IMR-90 (cell line): ENCODE data around the gene TCF12. TPM values are rescaled to one million over a fixed set of nuclear protein-coding genes. Genes with fewer than 3 reads are reported as not detected.

Experiments
- ATAC-seq: fragments of 200-7000 bp; cut with Tn5 transposase; 2 replicates; pipeline ENCODE4 v1.9.1; 2020; ENCODE audit warnings: low read depth, mild to moderate bottlenecking, moderate library complexity
- BruUV-seq: library from RNA; stranded (reverse); fragments of 400-500 nt; replicated peaks from 2 replicates; lab custom pipeline; 2021; lab: Mats Ljungman, UMichigan
- CTCF ChIA-PET: fragments of 300-600 bp; formaldehyde crosslinking; extraction: SDS; loops from one replicate; lab custom pipeline; 2021; ENCODE audit warnings: antibody characterized with exemption; lab: Yijun Ruan, JAX
- POLR2A ChIA-PET: fragments of 300-600 bp; sonication (Branson Sonifier 250); formaldehyde crosslinking; loops from one replicate; lab custom pipeline; 2022; ENCODE audit warnings: antibody characterized with exemption; ENCODE audit not compliant: unreplicated experiment; lab: Charles Lee
- DNase-seq: peaks from one replicate; pipeline ENCODE4 v3.0.0; 2013
- H2AFZ ChIP-seq: replicated peaks from 2 replicates; pipeline ENCODE3; 2013; ENCODE audit warnings: low read length, mild to moderate bottlenecking; ENCODE audit not compliant: poor library complexity
- H2AK5ac ChIP-seq: 2 replicates; pipeline ENCODE4 v1.6.1; 2013; ENCODE audit warnings: low read depth, low read length, inconsistent platforms
- H2AK9ac ChIP-seq: replicated peaks from 2 replicates; pipeline ENCODE3; 2013; ENCODE audit warnings: mild to moderate bottlenecking, low read depth, low read length, moderate library complexity; ENCODE audit not compliant: poor library complexity
- H2BK120ac ChIP-seq: 2 replicates; pipeline ENCODE4 v1.6.1; 2013; ENCODE audit warnings: low read depth, low read length, inconsistent platforms
- H2BK15ac ChIP-seq: 3 replicates; pipeline ENCODE4 v1.6.1; 2013; ENCODE audit warnings: low read depth, low read length, inconsistent platforms
- H2BK20ac ChIP-seq: 2 replicates; pipeline ENCODE4 v1.6.1; 2013; ENCODE audit warnings: low read depth, mild to moderate bottlenecking, inconsistent platforms, low read length, moderate library complexity
- H2BK5ac ChIP-seq: 2 replicates; pipeline ENCODE4 v1.6.1; 2013; ENCODE audit warnings: mild to moderate bottlenecking, low read depth, low read length, inconsistent platforms; ENCODE audit not compliant: poor library complexity, severe bottlenecking
- H3K14ac ChIP-seq: replicated peaks from 2 replicates; pipeline ENCODE4 v1.6.1; 2013; ENCODE audit warnings: low read depth, low read length, inconsistent platforms
- H3K18ac ChIP-seq: 2 replicates; pipeline ENCODE4 v1.6.1; 2013; ENCODE audit warnings: low read depth, low read length, control low read depth
- H3K23ac ChIP-seq: 2 replicates; pipeline ENCODE4 v1.6.1; 2013; ENCODE audit warnings: low read depth, low read length, inconsistent platforms
- H3K27ac ChIP-seq: 2 replicates; pipeline ENCODE4 v1.5.1; 2013; ENCODE audit warnings: mild to moderate bottlenecking, control low read depth, low read length; ENCODE audit not compliant: insufficient read depth
- H3K27me3 ChIP-seq: 2 replicates; pipeline ENCODE4 v1.6.1; 2013; ENCODE audit warnings: low read length; ENCODE audit not compliant: control insufficient read depth, insufficient read depth
- H3K36me3 ChIP-seq: 2 replicates; pipeline ENCODE4 v1.6.1; 2013; ENCODE audit warnings: low read length, mixed read lengths; ENCODE audit not compliant: control insufficient read depth, insufficient read depth
- H3K4ac ChIP-seq: 2 replicates; pipeline ENCODE4 v1.6.1; 2013; ENCODE audit warnings: low read depth, low read length, inconsistent platforms
- H3K4me1 ChIP-seq: 2 replicates; pipeline ENCODE4 v1.6.1; 2013; ENCODE audit warnings: low read length, mixed read lengths; ENCODE audit not compliant: control insufficient read depth, insufficient read depth
- H3K4me2 ChIP-seq: 2 replicates; pipeline ENCODE4 v1.6.1; 2013; ENCODE audit warnings: low read depth, mild to moderate bottlenecking, control low read depth, low read length, moderate library complexity
- H3K4me3 ChIP-seq: 2 replicates; pipeline ENCODE4 v1.5.1; 2013; ENCODE audit warnings: low read depth, mild to moderate bottlenecking, control low read depth, low read length, moderate library complexity; ENCODE audit not compliant: insufficient read depth
- H3K56ac ChIP-seq: 2 replicates; pipeline ENCODE4 v1.6.1; 2013; ENCODE audit warnings: low read length, inconsistent platforms; ENCODE audit not compliant: insufficient read depth; ENCODE audit errors: extremely low read depth
- H3K79me1 ChIP-seq, 2 experiments: 2 replicates each; pipeline ENCODE4 v1.6.1; 2013; ENCODE audit warnings: low read length in 2 of 2, inconsistent platforms in 1 of 2, low read depth in 1 of 2
- H3K9ac ChIP-seq: 2 replicates; pipeline ENCODE4 v1.6.1; 2013; ENCODE audit warnings: low read depth, low read length, control low read depth
- H3K9me1 ChIP-seq: 2 replicates; pipeline ENCODE4 v1.6.1; 2013; ENCODE audit warnings: low read length, inconsistent platforms; ENCODE audit not compliant: insufficient read depth
- H3K9me3 ChIP-seq: 2 replicates; pipeline ENCODE4 v1.6.1; 2013; ENCODE audit warnings: low read length; ENCODE audit not compliant: control insufficient read depth, insufficient read depth
- H4K20me1 ChIP-seq: 2 replicates; pipeline ENCODE4 v1.6.1; 2013; ENCODE audit warnings: low read length, inconsistent platforms; ENCODE audit not compliant: insufficient read depth
- H4K5ac ChIP-seq: 2 replicates; pipeline ENCODE4 v1.6.1; 2013; ENCODE audit warnings: mild to moderate bottlenecking, low read depth, low read length, control low read depth
- H4K8ac ChIP-seq, 2 experiments: 2 replicates each; pipeline ENCODE4 v1.6.1; 2013; ENCODE audit warnings: low read depth in 2 of 2, low read length in 2 of 2, control low read depth in 1 of 2, inconsistent platforms in 1 of 2
- H4K91ac ChIP-seq: 2 replicates; pipeline ENCODE4 v1.6.1; 2013; ENCODE audit warnings: low read depth, low read length, inconsistent platforms; ENCODE audit not compliant: insufficient read depth
- CEBPB ChIP-seq: IDR thresholded peaks from 2 replicates; pipeline ENCODE4 v1.6.1; 2012; ENCODE audit warnings: low read depth, low read length, improper control_type of control experiment
- FOS ChIP-seq: fragments of 150-350 bp; IDR thresholded peaks from 2 replicates; pipeline ENCODE4 v1.6.1; 2016; ENCODE audit warnings: low read depth, low read length
- MAFK ChIP-seq: IDR thresholded peaks from 2 replicates; pipeline ENCODE4 v1.6.1; 2012; ENCODE audit warnings: low read depth, low read length, improper control_type of control experiment
- MXI1 ChIP-seq: IDR thresholded peaks from 2 replicates; pipeline ENCODE4 v1.6.1; 2012; ENCODE audit warnings: low read depth, mild to moderate bottlenecking, low read length, moderate library complexity, borderline replicate concordance
- NFE2L2 ChIP-seq: fragments of 150-350 bp; IDR thresholded peaks from 2 replicates; pipeline ENCODE4 v1.6.1; 2016; ENCODE audit warnings: low read depth, mild to moderate bottlenecking, low read length
- POLR2A ChIP-seq: IDR thresholded peaks from 2 replicates; pipeline ENCODE4 v1.6.1; 2012; ENCODE audit warnings: mild to moderate bottlenecking, low read depth, low read length
- RAD21 ChIP-seq: IDR thresholded peaks from 2 replicates; pipeline ENCODE4 v1.6.1; 2012; ENCODE audit warnings: low read length, improper control_type of control experiment
- RFX5 ChIP-seq: IDR thresholded peaks from 2 replicates; pipeline ENCODE4 v1.8.0; 2012; ENCODE audit warnings: low read depth, mild to moderate bottlenecking, low read length, moderate library complexity
- SMC3 ChIP-seq: fragments of 150-350 bp; IDR thresholded peaks from 2 replicates; pipeline ENCODE4 v1.6.1; 2016; ENCODE audit warnings: low read depth, mild to moderate bottlenecking, antibody characterized with exemption, low read length, moderate library complexity
- WGBS, 2 experiments: methylation state at CpG; one replicate each; pipeline versions ENCODE4 v1.1.5 to v1.1.7; 2013; ENCODE audit warnings: missing lambda C conversion rate in 2 of 2; ENCODE audit not compliant: insufficient read length in 1 of 2; ENCODE audit errors: extremely low coverage in 2 of 2; 5-methylcytosine and 5-hydroxymethylcytosine counted together
- dilution Hi-C: fragments of 300-500 bp; cut with HindIII; formaldehyde crosslinking; loops from one replicate; pipeline ENCODE4 v1.14.3; 2018; ENCODE audit warnings: low sequenced_read_pairs; ENCODE audit not compliant: unreplicated experiment
- in situ Hi-C: fragments of 300-500 bp; cut with MboI; formaldehyde crosslinking; loops from 3 replicates; pipeline ENCODE4 v1.14.3; 2019; ENCODE audit warnings: low sequenced_read_pairs, inconsistent platforms, mixed read lengths
- intact Hi-C: fragments of 100-400 bp; cut with micrococcal nuclease; formaldehyde crosslinking; loops from 2 replicates; pipeline ENCODE4 v1.10.0; 2022
- polyA plus RNA-seq, 3 experiments: library from polyadenylated mRNA; depleted of rRNA; stranded (reverse); fragments of >200 nt; gene quantifications; 2 replicates each; pipeline ENCODE4 v1.2.3, GENCODE V29; 2012; ENCODE audit warnings: low replicate concordance in 1 of 3
- total RNA-seq: library from RNA; depleted of rRNA; stranded (reverse); fragments of >200 nt; gene quantifications from 2 replicates; pipeline ENCODE4 v1.2.3, GENCODE V29; 2012
- TF ChIP-seq, protein P1 (sequence below): fragments of 150-350 bp; IDR thresholded peaks from 2 replicates; pipeline ENCODE4 v1.6.1; 2016; ENCODE audit warnings: low read depth, mild to moderate bottlenecking, low read length, moderate library complexity, borderline replicate concordance
- TF ChIP-seq, protein P2 (sequence below): fragments of 150-350 bp; IDR thresholded peaks from 2 replicates; pipeline ENCODE4 v1.6.1; 2017; ENCODE audit warnings: mild to moderate bottlenecking, antibody characterized with exemption, low read length, low read depth
- TF ChIP-seq, protein P3 (sequence below): conservative IDR thresholded peaks from 2 replicates; pipeline ENCODE4 v1.5.1; 2012; ENCODE audit warnings: mild to moderate bottlenecking, low read depth, low read length, improper control_type of control experiment

The TCF12 gene
- total and polyA plus RNA-seq, 2 of the 4 experiments (the other 2 are of a cell fraction), result 79.4 to 160 TPM

DNA sequence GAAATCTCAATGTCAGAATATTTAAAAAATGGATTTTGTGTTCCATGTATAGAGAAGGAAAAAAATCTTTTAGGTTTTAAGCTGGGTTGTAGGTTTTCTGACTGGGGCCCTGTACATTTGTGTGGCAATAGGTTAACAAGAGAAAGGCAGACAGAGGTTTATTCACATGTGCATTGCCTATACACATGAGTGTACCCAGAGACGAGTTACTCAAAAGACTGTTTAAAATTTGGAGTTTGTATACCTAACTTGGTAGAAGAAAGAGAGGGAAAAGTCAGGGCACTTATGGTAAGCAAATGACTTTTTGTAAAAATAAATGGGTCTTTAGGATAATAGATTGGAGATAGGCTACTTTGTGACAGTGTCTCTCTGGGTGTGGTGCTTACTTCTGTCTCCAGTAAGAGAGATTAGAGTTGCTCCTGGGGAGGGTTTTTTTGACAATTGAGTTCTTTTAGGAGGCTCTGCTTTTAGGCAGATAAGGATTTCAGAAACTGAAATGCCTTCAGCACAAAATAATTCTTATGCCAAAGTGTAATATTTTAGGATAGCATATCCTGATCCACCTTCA lies 225.2 kb downstream of the TCF12 start (continued):
- TF ChIP-seq, protein P1, sequence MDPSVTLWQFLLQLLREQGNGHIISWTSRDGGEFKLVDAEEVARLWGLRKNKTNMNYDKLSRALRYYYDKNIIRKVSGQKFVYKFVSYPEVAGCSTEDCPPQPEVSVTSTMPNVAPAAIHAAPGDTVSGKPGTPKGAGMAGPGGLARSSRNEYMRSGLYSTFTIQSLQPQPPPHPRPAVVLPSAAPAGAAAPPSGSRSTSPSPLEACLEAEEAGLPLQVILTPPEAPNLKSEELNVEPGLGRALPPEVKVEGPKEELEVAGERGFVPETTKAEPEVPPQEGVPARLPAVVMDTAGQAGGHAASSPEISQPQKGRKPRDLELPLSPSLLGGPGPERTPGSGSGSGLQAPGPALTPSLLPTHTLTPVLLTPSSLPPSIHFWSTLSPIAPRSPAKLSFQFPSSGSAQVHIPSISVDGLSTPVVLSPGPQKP, result no peak

DNA sequence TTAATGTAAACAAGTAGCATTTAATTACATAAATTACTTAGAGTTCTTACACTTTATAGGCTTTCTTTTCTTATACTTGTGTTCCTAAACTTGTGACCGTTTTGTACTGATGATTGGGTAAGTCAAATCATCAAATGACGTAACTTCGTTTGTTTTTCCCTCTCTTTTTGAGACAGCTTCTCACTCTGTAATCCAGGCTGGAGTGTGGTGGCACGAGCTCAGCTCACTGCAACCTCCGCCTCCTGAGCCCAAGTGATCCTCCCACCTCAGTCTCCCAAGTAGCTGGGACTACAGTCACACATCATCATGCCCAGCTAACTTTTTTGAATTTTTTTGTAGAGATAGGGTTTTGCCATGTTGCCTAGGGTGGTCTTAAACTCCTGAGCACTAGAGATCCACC lies 226.0 kb downstream of the TCF12 start:
- Histone ChIP-seq H3K14ac (no peak overlapping the region), H2AK5ac (0 out of 2 replicates have a peak overlapping the region, but pooled peaks have one; percentile 26), H4K8ac (peak overlapping the region in 1 of 2 experiments; percentile 42; a peak in 1 of 4 replicates), H3K9ac (no peak overlapping the region), H3K9me3 (no peaks in the 10 kb centered on the region), H3K79me1 (peaks cover 13 to 50% of the 10 kb centered on the region in 2 experiments), H3K27ac (no peak overlapping the region), H2BK20ac (no peak overlapping the region; the same call in 1 of the 2 replicates), H2BK15ac (no peak overlapping the region), H2BK5ac (no peak overlapping the region), H3K4ac (peak overlapping the region; percentile 13; the same call in 1 of the 2 replicates), H3K36me3 (no peaks in the 10 kb centered on the region), H3K27me3 (no peaks in the 10 kb centered on the region), H3K4me3 (no peak overlapping the region), H3K9me1 (peaks cover 6% of the 10 kb centered on the region; the same call in 1 of the 2 replicates), H2AK9ac (no peak overlapping the region), H3K4me1 (peaks cover 14% of the 10 kb centered on the region), H2AFZ (no peak overlapping the region), H4K91ac (peak overlapping the region; percentile 24; the same call in 1 of the 2 replicates), H3K18ac (no peak overlapping the region), H2BK120ac (no peak overlapping the region), H3K23ac (no peak overlapping the region), H3K56ac (no peak overlapping the region), H3K4me2 (peak overlapping the region; percentile 83; the same call in 1 of the 2 replicates), H4K5ac (no peak overlapping the region), H4K20me1 (no peaks in the 10 kb centered on the region; the same call in 1 of the 2 replicates)
- ChIA-PET CTCF (interaction anchor here (0.6 to 3.3 kb wide), 3 partner anchors 69 to 322 kb away, joined by 3 to 19 read pairs (median 3); no protein-coding TSS in a partner anchor), POLR2A (no interaction called here)
- no TSS peak for BruUV-seq
- no peak for ATAC-seq
- no CpG with 5 or more reads among the region's 5 CpGs for WGBS, 2 experiments
- in situ Hi-C loops, result loop anchor here (10.0 kb wide), 1 partner anchor 390 kb away; no protein-coding TSS in a partner anchor
- intact Hi-C loops, result no loop called here
- dilution Hi-C loops, result loop anchor here (25.0 kb wide), 1 partner anchor 657 kb away; no protein-coding TSS in a partner anchor
- no peak for DNase-seq
- TF ChIP-seq POLR2A (no peak), FOS (no peak), RFX5 (no peak), MXI1 (no peak), RAD21 (no peak), CEBPB (no peak), NFE2L2 (no peak), SMC3 (no peak), MAFK (no peak)
- TF ChIP-seq, protein P2, sequence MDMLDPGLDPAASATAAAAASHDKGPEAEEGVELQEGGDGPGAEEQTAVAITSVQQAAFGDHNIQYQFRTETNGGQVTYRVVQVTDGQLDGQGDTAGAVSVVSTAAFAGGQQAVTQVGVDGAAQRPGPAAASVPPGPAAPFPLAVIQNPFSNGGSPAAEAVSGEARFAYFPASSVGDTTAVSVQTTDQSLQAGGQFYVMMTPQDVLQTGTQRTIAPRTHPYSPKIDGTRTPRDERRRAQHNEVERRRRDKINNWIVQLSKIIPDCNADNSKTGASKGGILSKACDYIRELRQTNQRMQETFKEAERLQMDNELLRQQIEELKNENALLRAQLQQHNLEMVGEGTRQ, result no peak
- TF ChIP-seq, protein P3, sequence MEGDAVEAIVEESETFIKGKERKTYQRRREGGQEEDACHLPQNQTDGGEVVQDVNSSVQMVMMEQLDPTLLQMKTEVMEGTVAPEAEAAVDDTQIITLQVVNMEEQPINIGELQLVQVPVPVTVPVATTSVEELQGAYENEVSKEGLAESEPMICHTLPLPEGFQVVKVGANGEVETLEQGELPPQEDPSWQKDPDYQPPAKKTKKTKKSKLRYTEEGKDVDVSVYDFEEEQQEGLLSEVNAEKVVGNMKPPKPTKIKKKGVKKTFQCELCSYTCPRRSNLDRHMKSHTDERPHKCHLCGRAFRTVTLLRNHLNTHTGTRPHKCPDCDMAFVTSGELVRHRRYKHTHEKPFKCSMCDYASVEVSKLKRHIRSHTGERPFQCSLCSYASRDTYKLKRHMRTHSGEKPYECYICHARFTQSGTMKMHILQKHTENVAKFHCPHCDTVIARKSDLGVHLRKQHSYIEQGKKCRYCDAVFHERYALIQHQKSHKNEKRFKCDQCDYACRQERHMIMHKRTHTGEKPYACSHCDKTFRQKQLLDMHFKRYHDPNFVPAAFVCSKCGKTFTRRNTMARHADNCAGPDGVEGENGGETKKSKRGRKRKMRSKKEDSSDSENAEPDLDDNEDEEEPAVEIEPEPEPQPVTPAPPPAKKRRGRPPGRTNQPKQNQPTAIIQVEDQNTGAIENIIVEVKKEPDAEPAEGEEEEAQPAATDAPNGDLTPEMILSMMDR, result no peak
